Natural killer cell treated with Interleukin-12 subunit alpha and Interleukin-12 subunit beta and Interleukin-15 and Interleukin-18, amount 100 ng/mL, for 72 hours (primary cell): ENCODE measurements around the gene CSPG4. TPM values are rescaled to one million over a fixed set of nuclear protein-coding genes. Genes with fewer than 3 reads are reported as not detected.

Experiments used
- ATAC-seq, 2 donors: fragments of 150-1000 bp; cut with Tn5 transposase in 1 of 2; sonication (Bioruptor Pico), chemical (Tn5 transposase) in 1 of 2; 2 replicates each; pipeline ENCODE4 v1.10.0; 2021
- DNase-seq: peaks from one replicate; pipeline ENCODE4 v3.0.0; 2022; ENCODE audit warnings: low spot score
- H3K27ac Mint-ChIP-seq, 2 donors: 1 replicate in 1 of 2; 2 replicates in 1 of 2; pipeline ENCODE4 v1.8.0; 2022; ENCODE audit warnings: mixed read lengths in 2 of 2, mild to moderate bottlenecking in 1 of 2, moderate library complexity in 1 of 2
- H3K27me3 Mint-ChIP-seq, 2 donors: 1 replicate in 1 of 2; 2 replicates in 1 of 2; pipeline ENCODE4 v1.8.0; 2022; ENCODE audit warnings: mixed read lengths in 2 of 2
- H3K36me3 Mint-ChIP-seq: one replicate; pipeline ENCODE4 v1.8.0; 2022; ENCODE audit warnings: mixed read lengths
- H3K4me1 Mint-ChIP-seq, 2 donors: 1 replicate in 1 of 2; 2 replicates in 1 of 2; pipeline ENCODE4 v1.8.0; 2022; ENCODE audit warnings: low read depth in 2 of 2, mixed read lengths in 2 of 2, mild to moderate bottlenecking in 1 of 2
- H3K4me3 Mint-ChIP-seq: one replicate; pipeline ENCODE4 v1.8.0; 2022; ENCODE audit warnings: mixed read lengths
- H3K9me3 Mint-ChIP-seq: 2 replicates; pipeline ENCODE4 v1.8.0; 2022; ENCODE audit warnings: mixed read lengths
- total RNA-seq, 2 donors: library from RNA; stranded (reverse); gene quantifications; one replicate each; pipeline ENCODE4 v1.2.3, GENCODE V29; 2022

CSPG4 gene
- total RNA-seq, 2 donors from 2014 or later = not detected

DNA sequence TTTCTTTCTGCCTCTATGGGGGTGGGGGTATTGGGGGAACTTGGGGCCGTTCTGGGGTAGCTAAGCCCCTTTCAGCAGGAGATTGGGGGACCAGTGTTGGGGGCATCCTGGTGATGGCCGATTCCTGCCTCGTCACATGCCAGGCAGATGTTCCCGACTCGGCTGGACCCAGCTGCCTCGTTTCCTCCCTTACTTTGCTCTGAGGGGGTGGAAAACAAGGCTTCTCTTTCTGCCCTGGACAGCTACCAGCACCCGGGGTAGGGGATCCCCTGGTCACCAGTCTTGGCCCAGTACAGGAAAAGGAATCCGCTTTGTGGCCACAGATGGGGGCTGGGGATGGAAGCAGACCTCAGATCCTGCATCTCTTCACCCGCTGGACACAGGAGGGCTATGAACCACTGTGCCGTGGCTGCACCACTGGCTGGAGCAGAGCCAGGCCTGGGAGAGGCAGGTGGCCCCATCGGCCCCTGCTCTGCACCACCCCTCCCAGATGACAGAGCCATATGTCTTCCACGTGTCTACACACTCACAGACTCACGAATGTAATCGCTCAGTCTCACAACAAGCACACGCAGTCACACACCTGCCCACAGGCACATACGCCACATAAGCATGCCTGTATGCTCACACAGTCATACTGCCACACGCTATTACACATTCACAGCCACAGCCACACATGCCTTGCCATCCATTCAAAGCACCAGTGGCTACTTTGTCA, 52.6 kb downstream of the CSPG4 start:
- H3K27ac Mint-ChIP-seq = no peak overlapping the region
- H3K9me3 Mint-ChIP-seq = no peaks in the 10 kb centered on the region
- H3K36me3 Mint-ChIP-seq = no peaks in the 10 kb centered on the region
- H3K4me1 Mint-ChIP-seq = no peaks in the 10 kb centered on the region
- H3K4me3 Mint-ChIP-seq = no peak overlapping the region
- H3K27me3 Mint-ChIP-seq = no peaks in the 10 kb centered on the region
- no peak for DNase-seq
- peak in 1 of 2 donors; percentile 6 for ATAC-seq

DNA sequence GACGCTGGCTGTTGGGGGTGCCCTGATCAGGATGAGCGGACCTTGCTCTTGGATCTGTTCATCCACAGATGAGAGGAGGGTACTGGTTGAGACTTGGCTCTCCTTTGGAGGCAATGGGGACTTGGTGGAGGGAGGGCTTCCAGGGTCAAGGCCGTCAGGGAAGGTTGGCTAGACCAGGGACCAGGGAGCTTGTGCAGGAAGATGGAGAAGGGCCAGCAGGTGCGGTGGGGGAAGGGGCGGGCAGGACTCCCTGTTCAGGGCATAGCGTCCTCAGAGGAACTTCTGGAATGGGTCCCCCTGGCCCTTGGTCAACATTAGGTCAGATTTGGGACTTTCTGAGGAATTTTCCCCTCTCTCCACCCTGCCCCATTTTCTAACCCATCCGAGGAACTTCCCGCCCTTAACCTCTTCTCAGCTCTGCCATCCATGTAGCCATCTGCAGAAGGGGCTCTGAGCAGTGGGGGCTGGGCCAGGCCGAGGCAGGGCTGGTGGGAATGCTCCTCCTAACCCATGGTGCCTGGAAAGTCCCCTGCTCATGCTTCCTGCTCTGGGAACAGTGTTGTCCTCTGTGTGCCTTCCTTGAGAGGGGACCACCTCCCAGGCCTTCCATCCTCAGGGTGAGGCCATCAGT, 53.4 kb downstream of the CSPG4 start:
- no peaks in the 10 kb centered on the region for H3K4me1 Mint-ChIP-seq
- H3K9me3 Mint-ChIP-seq = no peaks in the 10 kb centered on the region
- H3K4me3 Mint-ChIP-seq = no peak overlapping the region
- no peaks in the 10 kb centered on the region for H3K27me3 Mint-ChIP-seq
- DNase-seq (no peak), ATAC-seq (no peak)
- no peak overlapping the region for H3K27ac Mint-ChIP-seq
- H3K36me3 Mint-ChIP-seq = no peaks in the 10 kb centered on the region

DNA sequence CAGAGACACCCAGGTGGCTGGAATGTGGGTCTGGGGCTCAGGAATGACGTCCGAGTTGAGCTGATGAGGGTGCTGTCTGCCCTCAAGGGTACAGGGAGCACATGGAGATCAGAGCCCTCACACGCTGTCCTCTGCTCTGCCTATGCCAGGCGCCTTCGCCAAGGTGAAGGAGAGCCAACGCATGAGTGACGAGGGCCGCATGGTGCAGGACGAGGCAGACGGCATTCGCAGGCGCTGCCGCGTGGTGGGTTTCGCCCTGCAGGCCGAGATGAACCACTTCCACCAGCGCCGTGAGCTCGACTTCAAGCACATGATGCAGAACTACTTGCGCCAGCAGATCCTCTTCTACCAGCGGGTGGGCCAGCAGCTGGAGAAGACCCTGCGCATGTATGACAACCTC, 55.8 kb downstream of the CSPG4 start:
- Mint-ChIP-seq H3K27me3 (no peaks in the 10 kb centered on the region), H3K36me3 (no peaks in the 10 kb centered on the region), H3K27ac (no peak overlapping the region), H3K9me3 (no peaks in the 10 kb centered on the region), H3K4me1 (peaks cover 3 to 5% of the 10 kb centered on the region in 2 donors), H3K4me3 (no peak overlapping the region)
- ATAC-seq (no peak), DNase-seq (no peak)

GRCh38 chr15:75656331-75656730, 56.3 kb downstream of the CSPG4 start:
- Mint-ChIP-seq H3K4me1 (peaks cover 7% of the 10 kb centered on the region in 2 donors), H3K4me3 (no peak overlapping the region), H3K9me3 (no peaks in the 10 kb centered on the region), H3K36me3 (no peaks in the 10 kb centered on the region), H3K27ac (no peak overlapping the region), H3K27me3 (no peaks in the 10 kb centered on the region)
- DNase-seq = no peak
- ATAC-seq = no peak

DNA sequence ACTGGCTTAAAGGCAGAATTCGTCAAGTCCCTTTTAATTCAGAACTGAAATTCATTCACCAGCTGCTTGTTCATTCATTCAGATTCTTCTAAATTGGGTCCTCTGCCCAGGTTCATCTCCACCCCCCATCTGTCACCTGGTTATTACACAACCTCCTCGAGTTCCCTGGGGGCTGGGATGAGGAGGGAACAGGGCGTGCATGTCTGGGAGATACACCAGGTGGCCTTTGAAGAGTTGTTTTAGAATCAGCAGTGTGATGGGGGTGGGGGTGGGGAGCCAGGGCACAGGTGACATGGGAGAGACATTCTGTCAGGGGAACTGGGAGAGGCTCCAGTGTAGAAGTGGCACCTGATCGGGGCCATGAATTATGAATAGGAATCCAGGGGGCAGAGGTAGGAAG, 56.7 kb downstream of the CSPG4 start:
- Mint-ChIP-seq H3K4me3 (no peak overlapping the region), H3K36me3 (no peaks in the 10 kb centered on the region), H3K9me3 (no peaks in the 10 kb centered on the region), H3K4me1 (peaks cover 11% of the 10 kb centered on the region in 2 donors), H3K27ac (no peak overlapping the region), H3K27me3 (no peaks in the 10 kb centered on the region)
- DNase-seq (no peak), ATAC-seq (no peak)

GRCh38 chr15:75654201-75654907, 58.3 kb downstream of the CSPG4 start:
- Mint-ChIP-seq H3K9me3 (no peaks in the 10 kb centered on the region), H3K27me3 (no peaks in the 10 kb centered on the region), H3K4me1 (peaks cover 17 to 21% of the 10 kb centered on the region in 2 donors), H3K27ac (no peak overlapping the region), H3K36me3 (no peaks in the 10 kb centered on the region), H3K4me3 (no peak overlapping the region)
- ATAC-seq (no peak), DNase-seq (no peak)

DNA sequence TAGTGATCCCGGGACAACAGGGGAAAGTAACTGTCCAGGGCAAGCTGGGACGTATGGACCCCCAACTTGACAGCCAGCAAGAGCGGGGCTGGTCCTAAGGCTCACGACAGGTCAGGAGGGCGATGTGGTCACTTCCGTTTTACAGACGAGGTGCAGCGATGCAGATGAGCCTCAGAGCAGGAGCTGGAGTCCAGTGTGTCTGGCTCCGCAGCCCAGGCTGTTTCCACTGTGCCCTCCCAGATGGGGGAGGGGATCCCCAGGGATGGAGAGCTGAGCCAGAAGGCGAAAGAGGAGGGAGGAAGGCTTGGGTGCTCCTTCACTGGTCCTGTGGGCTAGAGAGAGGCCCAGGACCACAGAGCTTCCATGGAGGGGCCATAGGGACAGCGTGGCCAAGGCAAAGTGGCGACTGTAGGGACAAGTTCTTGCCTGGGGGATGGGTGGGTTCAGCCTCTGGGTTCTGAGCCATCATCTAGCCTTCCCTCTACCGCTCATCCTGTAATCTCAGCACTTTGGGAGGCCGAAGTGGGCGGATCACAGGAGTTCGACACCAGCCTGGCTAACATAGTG, 59.2 kb downstream of the CSPG4 start:
- DNase-seq (no peak), ATAC-seq (no peak)
- H3K27me3 Mint-ChIP-seq = no peaks in the 10 kb centered on the region
- H3K27ac Mint-ChIP-seq = no peak overlapping the region
- H3K4me3 Mint-ChIP-seq = no peak overlapping the region
- H3K9me3 Mint-ChIP-seq = no peaks in the 10 kb centered on the region
- H3K4me1 Mint-ChIP-seq = peaks cover 17 to 21% of the 10 kb centered on the region in 2 donors
- H3K36me3 Mint-ChIP-seq = no peaks in the 10 kb centered on the region

- Mint-ChIP-seq H3K9me3 (no peaks in the 10 kb centered on the region), H3K27me3 (no peaks in the 10 kb centered on the region), H3K27ac (peak overlapping the region in 1 of 2 donors; percentile 60), H3K4me1 (peaks cover 18 to 26% of the 10 kb centered on the region in 2 donors), H3K4me3 (peak overlapping the region; percentile 55), H3K36me3 (no peaks in the 10 kb centered on the region)
- ATAC-seq = peak in 1 of 2 donors; percentile 14
- no peak for DNase-seq
Measured at GRCh38 chr15:75651810-75652543, 60.7 kb downstream of the CSPG4 start.

DNA sequence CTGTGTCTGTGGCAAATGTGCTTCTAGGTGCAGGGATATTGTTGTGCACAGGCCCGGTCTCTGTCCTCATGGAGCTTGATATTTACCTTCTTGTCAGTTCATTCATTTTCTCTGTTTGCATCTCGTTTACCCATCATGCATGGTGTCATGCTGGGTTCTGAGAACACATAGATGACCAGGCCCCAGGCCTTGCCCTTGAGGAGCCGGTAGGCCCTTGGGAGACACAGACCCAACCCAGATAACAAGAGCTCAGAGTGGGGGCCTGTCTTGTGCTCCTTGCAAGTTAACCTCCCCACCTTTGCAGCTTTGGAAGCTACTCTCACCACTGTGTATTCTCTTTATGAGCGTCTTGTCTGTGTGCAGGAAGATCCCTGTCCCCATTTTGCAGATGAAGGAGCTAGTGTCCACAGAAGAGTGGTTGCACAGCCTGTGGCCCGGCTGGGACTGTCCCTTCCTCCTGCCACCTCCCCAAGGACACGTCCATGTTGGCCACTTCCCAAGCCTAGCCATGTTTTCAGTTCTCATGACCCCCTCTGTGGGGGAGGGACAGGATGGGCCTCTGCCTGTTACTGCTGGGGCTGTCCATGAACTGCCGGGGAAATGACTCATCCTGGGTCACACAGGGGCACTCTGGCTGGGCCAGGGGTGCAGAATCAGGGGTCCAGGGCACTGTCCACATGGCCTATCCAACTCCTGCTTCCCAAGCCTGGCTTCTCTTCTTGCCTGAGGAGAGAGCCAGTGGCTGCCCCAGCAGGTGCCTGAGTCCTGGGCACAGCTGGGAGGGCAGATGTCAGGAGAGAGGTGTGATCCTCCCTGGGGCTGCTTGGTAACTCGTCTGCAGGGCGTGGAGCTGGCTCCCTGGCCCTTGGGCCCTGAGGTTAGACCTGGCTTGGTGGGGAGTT, 61.5 kb downstream of the CSPG4 start:
- peak in 1 of 2 donors; percentile 52 for ATAC-seq
- no peaks in the 10 kb centered on the region for H3K36me3 Mint-ChIP-seq
- H3K4me1 Mint-ChIP-seq = peaks cover 22 to 32% of the 10 kb centered on the region in 2 donors
- no peaks in the 10 kb centered on the region for H3K9me3 Mint-ChIP-seq
- H3K4me3 Mint-ChIP-seq = peak overlapping the region; percentile 43
- no peaks in the 10 kb centered on the region for H3K27me3 Mint-ChIP-seq
- DNase-seq = no peak
- H3K27ac Mint-ChIP-seq = peak overlapping the region; percentile 60 to 65

DNA sequence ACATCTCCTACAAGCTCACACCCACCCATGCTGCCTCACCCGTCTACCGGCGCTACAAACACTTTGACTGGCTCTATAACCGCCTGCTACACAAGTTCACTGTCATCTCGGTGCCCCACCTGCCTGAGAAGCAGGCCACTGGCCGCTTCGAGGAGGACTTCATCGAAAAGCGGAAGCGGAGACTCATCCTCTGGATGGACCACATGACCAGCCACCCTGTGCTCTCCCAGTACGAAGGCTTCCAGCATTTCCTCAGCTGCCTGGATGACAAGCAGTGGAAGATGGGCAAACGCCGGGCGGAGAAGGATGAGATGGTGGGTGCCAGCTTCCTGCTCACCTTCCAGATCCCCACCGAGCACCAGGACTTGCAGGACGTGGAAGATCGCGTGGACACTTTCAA, 62.8 kb downstream of the CSPG4 start:
- H3K9me3 Mint-ChIP-seq = no peaks in the 10 kb centered on the region
- peak overlapping the region in 1 of 2 donors; percentile 43 for H3K27ac Mint-ChIP-seq
- no peaks in the 10 kb centered on the region for H3K27me3 Mint-ChIP-seq
- peak overlapping the region; percentile 19 for H3K4me3 Mint-ChIP-seq
- no peaks in the 10 kb centered on the region for H3K36me3 Mint-ChIP-seq
- no peak for DNase-seq
- no peak for ATAC-seq
- H3K4me1 Mint-ChIP-seq = peaks cover 22 to 32% of the 10 kb centered on the region in 2 donors

DNA sequence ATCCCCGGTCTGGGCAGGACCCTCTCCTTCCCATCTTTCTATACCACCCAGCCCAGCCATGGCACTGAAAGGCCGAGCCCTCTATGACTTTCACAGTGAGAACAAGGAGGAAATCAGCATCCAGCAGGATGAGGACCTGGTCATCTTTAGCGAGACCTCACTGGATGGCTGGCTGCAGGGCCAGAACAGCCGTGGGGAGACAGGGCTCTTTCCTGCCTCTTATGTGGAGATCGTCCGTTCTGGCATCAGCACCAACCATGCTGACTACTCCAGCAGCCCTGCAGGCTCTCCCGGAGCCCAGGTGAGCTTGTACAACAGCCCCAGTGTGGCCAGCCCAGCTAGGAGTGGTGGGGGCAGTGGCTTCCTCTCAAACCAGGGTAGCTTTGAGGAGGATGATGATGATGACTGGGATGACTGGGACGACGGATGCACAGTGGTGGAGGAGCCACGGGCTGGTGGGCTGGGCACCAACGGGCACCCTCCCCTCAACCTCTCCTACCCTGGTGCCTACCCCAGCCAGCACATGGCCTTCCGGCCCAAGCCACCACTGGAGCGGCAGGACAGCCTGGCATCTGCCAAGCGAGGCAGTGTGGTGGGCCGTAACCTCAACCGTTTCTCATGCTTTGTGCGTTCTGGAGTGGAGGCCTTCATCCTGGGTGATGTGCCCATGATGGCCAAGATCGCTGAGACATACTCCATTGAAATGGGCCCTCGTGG, 63.4 kb downstream of the CSPG4 start:
- ATAC-seq (no peak), DNase-seq (no peak)
- no peaks in the 10 kb centered on the region for H3K27me3 Mint-ChIP-seq
- H3K4me1 Mint-ChIP-seq = peaks cover 22 to 34% of the 10 kb centered on the region in 2 donors
- H3K27ac Mint-ChIP-seq = peak overlapping the region in 1 of 2 donors; percentile 43
- peak overlapping the region; percentile 19 for H3K4me3 Mint-ChIP-seq
- H3K36me3 Mint-ChIP-seq = no peaks in the 10 kb centered on the region
- no peaks in the 10 kb centered on the region for H3K9me3 Mint-ChIP-seq
